Measurements from ENCODE around the gene ST3GAL2.
"Not testable (repeated sequence)": the region's sequence is repeated elsewhere in the genome, so short reads cannot be mapped to it uniquely, and the experiment has no call there.

Gene ST3GAL2

GRCh38 chr16:70380919-70381603, 57.8 kb downstream of the ST3GAL2 start:
- DNase-seq: peak; percentile 96 to 97

- DNase-seq: peak; percentile 36 to 59
Measured at GRCh38 chr16:70380248-70380918, 58.5 kb downstream of the ST3GAL2 start.

- DNase-seq: no peak
Measured at GRCh38 chr16:70378869-70379493, 59.9 kb downstream of the ST3GAL2 start.

GRCh38 chr16:70377782-70378181, 61.1 kb downstream of the ST3GAL2 start:
- DNase-seq: no peak

GRCh38 chr16:70375636-70376611, 63.0 kb downstream of the ST3GAL2 start:
- no peak for DNase-seq

- DNase-seq: no peak
Measured at GRCh38 chr16:70374213-70374612, 64.7 kb downstream of the ST3GAL2 start.

- no peak for DNase-seq
Measured at GRCh38 chr16:70372921-70373728, 65.8 kb downstream of the ST3GAL2 start.

GRCh38 chr16:70370924-70371323, 68.0 kb downstream of the ST3GAL2 start:
- DNase-seq: no peak

GRCh38 chr16:70370145-70370544, 68.8 kb downstream of the ST3GAL2 start:
- peak; percentile 48 to 61 for DNase-seq

- no peak for DNase-seq
Measured at GRCh38 chr16:70364399-70364798, 74.5 kb downstream of the ST3GAL2 start.

GRCh38 chr16:70359552-70359951, 79.3 kb downstream of the ST3GAL2 start:
- no peak for DNase-seq

GRCh38 chr16:70349783-70350182, 89.1 kb downstream of the ST3GAL2 start:
- no peak for DNase-seq

- DNase-seq: no peak
Measured at GRCh38 chr16:70348991-70349390, 89.9 kb downstream of the ST3GAL2 start.

GRCh38 chr16:70345840-70346239, 93.1 kb downstream of the ST3GAL2 start:
- no peak for DNase-seq

GRCh38 chr16:70342016-70342415, 96.9 kb downstream of the ST3GAL2 start:
- DNase-seq: no peak

GRCh38 chr16:70341600-70341999, 97.3 kb downstream of the ST3GAL2 start:
- DNase-seq: no peak

- DNase-seq: no peak
Measured at GRCh38 chr16:70337814-70338213, 101.1 kb downstream of the ST3GAL2 start.

- not testable (repeated sequence) for DNase-seq
Measured at GRCh38 chr16:70332728-70333127, 106.2 kb downstream of the ST3GAL2 start.

- peak in 1 of 2 donors; percentile 17 for DNase-seq
Measured at GRCh38 chr16:70331588-70332358, 107.1 kb downstream of the ST3GAL2 start.

- no peak for DNase-seq
Measured at GRCh38 chr16:70331091-70331490, 107.8 kb downstream of the ST3GAL2 start.

All from CD4-positive, alpha-beta T cell treated with Interleukin-4 for 1 hour (primary cell).